ENCODE data around the gene COL16A1.

COL16A1 gene

GRCh38 chr1:31703431-31704270 is at the start of gene COL16A1:
Gene COL16A1 (minus strand): TSS chr1:31704017. CDS start chr1:31702193, 1,824 bp downstream.
- no peak for DNase-seq (ENCODE audit: low read depth in 2 of 2, low spot score in 1 of 2)

- no peak for DNase-seq (ENCODE audit: low read depth in 2 of 2, low spot score in 1 of 2)
These were observed 49.2 kb upstream of the COL16A1 start for GRCh38 chr1:31752952-31753475.

- no peak for DNase-seq (ENCODE audit: low read depth in 2 of 2, low spot score in 1 of 2)
These were observed 48.4 kb upstream of the COL16A1 start for GRCh38 chr1:31752258-31752657.

- no peak for DNase-seq (ENCODE audit: low read depth in 2 of 2, low spot score in 1 of 2)
These were observed 48.0 kb upstream of the COL16A1 start for GRCh38 chr1:31751822-31752241.

- no peak for DNase-seq (ENCODE audit: low read depth in 2 of 2, low spot score in 1 of 2)
These were observed 47.2 kb upstream of the COL16A1 start for GRCh38 chr1:31750858-31751510.

- no peak for DNase-seq (ENCODE audit: low read depth in 2 of 2, low spot score in 1 of 2)
These were observed 46.2 kb upstream of the COL16A1 start for GRCh38 chr1:31749785-31750735.

- no peak for DNase-seq (ENCODE audit: low read depth in 2 of 2, low spot score in 1 of 2)
These were observed 44.5 kb upstream of the COL16A1 start for GRCh38 chr1:31748365-31748764.

GRCh38 chr1:31747304-31747703 is 43.5 kb upstream of the COL16A1 start:
- DNase-seq (ENCODE audit: low read depth in 2 of 2, low spot score in 1 of 2) = no peak

GRCh38 chr1:31746687-31747086 is 42.9 kb upstream of the COL16A1 start:
- DNase-seq (ENCODE audit: low read depth in 2 of 2, low spot score in 1 of 2) = no peak

- no peak for DNase-seq (ENCODE audit: low read depth in 2 of 2, low spot score in 1 of 2)
These were observed 42.3 kb upstream of the COL16A1 start for GRCh38 chr1:31745946-31746670.

GRCh38 chr1:31745096-31745945 is 41.5 kb upstream of the COL16A1 start:
- DNase-seq (ENCODE audit: low read depth in 2 of 2, low spot score in 1 of 2) = no peak

GRCh38 chr1:31744165-31744888 is 40.5 kb upstream of the COL16A1 start:
- no peak for DNase-seq (ENCODE audit: low read depth in 2 of 2, low spot score in 1 of 2)

GRCh38 chr1:31742462-31743212 is 38.8 kb upstream of the COL16A1 start:
- no peak for DNase-seq (ENCODE audit: low read depth in 2 of 2, low spot score in 1 of 2)

- DNase-seq (ENCODE audit: low read depth in 2 of 2, low spot score in 1 of 2) = no peak
These were observed 35.5 kb upstream of the COL16A1 start for GRCh38 chr1:31739346-31739745.

GRCh38 chr1:31736675-31737074 is 32.9 kb upstream of the COL16A1 start:
- DNase-seq (ENCODE audit: low read depth in 2 of 2, low spot score in 1 of 2) = peak; percentile 19 to 59

- DNase-seq (ENCODE audit: low read depth in 2 of 2, low spot score in 1 of 2) = no peak
These were observed 31.8 kb upstream of the COL16A1 start for GRCh38 chr1:31735571-31735970.

GRCh38 chr1:31734582-31735107 is 30.8 kb upstream of the COL16A1 start:
- DNase-seq (ENCODE audit: low read depth in 2 of 2, low spot score in 1 of 2) = no peak
